ENCODE results near the gene PRR7.
A peak's percentile ranks its signal among the peaks of the same experiment; 100 is the strongest.

The PRR7 gene, protein sequence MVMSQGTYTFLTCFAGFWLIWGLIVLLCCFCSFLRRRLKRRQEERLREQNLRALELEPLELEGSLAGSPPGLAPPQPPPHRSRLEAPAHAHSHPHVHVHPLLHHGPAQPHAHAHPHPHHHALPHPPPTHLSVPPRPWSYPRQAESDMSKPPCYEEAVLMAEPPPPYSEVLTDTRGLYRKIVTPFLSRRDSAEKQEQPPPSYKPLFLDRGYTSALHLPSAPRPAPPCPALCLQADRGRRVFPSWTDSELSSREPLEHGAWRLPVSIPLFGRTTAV

DNA sequence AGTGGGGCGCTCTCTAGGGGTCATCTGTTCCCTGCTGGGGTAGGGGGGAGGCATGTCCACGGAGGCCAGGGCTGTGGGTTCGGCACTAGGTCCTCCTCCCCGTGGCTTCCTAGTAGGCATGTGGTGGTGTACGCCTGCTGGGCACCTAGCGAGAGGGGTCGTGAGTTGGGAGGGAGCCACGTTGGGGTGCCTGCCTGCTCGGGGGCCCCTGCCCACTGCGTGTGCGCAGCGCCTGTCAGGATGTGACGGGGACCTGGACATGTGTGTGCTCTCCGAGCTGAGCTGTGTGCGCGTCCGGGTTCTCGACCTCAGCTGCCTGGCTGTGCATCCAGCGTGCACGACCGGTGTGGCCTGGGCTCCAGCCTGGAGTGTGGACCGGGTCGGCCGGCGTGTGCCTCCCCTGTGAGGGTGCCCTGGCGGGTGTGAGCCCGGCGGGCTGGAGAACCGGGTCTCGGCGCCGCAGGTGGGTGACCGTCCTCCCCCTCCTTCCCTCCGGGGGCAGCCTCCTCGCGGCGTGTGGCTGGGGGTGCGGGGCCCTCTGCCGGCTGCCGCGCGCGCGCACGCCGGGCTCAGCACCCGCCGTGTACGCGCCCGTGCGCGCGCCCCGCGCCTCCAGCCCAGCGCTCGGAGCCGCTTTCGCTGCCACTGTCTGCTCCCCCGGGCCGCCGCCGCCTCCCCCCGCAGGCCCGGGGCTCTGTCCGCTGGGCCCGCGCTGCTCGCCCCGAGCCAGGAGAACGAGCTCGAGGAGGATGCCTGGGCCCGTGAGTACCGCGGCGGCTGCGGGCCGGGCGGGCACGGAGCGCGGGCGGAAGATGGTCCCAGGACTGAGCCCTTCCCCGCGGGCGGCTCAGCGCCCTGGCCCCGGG lies at the start of gene PRR7:
Gene PRR7, plus strand, starts transcription at position 615 of the 866 bp plus-strand sequence. CDS start 8,254 bp downstream, outside the sequence.
- Histone ChIP-seq H3K36me3 (ENCODE audit: control insufficient read depth in 1 of 2, insufficient read depth in 2 of 2, low read length in 2 of 2) (peaks cover 0 to 14% of the 10 kb centered on the region in 2 donors), H3K4me3 (ENCODE audit: low read depth in 1 of 2, low read length in 2 of 2) (peak within 1 kb of the TSS; percentile 23 to 70), H3K27ac (ENCODE audit: low read length) (no peak within 1 kb of the TSS), H3K4me1 (ENCODE audit: control insufficient read depth in 1 of 2, insufficient read depth in 2 of 2, low read length in 2 of 2) (peaks cover 4 to 24% of the 10 kb centered on the region in 2 donors), H3K9me3 (ENCODE audit: control insufficient read depth in 1 of 2, low read length in 2 of 2) (no peaks in the 10 kb centered on the region), H3K27me3 (ENCODE audit: low read depth, low read length) (peaks cover 10% of the 10 kb centered on the region)

DNA sequence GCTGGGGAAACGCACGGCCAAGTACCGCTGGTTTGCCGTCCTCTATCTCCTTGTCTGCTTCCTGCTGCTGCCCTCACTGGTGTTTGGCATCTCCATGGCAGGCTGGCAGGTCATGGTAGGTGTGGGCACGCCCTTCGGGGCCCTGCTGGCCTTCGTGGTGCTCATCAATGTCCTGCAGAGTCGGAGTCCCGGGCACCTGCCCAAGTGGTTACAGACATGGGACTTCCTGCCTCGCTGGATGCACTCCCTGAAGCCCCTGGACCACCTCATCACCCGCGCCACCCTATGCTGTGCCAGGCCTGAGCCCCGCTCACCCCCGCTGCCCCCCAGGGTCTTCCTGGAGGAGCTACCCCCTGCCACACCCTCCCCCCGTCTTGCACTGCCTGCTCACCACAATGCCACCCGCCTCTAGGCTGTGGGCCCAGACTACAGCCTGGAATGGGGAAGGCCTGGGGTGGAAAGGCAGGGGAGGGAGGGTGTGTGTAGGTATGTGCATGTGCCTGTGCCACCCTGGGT lies 48.7 kb upstream of the PRR7 start:
- H3K4me3 ChIP-seq (ENCODE audit: low read depth in 1 of 2, low read length in 2 of 2): no peak overlapping the region
- peaks cover 35% of the 10 kb centered on the region for H3K27me3 ChIP-seq (ENCODE audit: low read depth, low read length)
- no peaks in the 10 kb centered on the region for H3K9me3 ChIP-seq (ENCODE audit: control insufficient read depth in 1 of 2, low read length in 2 of 2)
- H3K36me3 ChIP-seq (ENCODE audit: control insufficient read depth in 1 of 2, insufficient read depth in 2 of 2, low read length in 2 of 2): no peaks in the 10 kb centered on the region
- H3K4me1 ChIP-seq (ENCODE audit: control insufficient read depth in 1 of 2, insufficient read depth in 2 of 2, low read length in 2 of 2): peaks cover under 1 to 21% of the 10 kb centered on the region in 2 donors
- H3K27ac ChIP-seq (ENCODE audit: low read length): no peak overlapping the region

DNA sequence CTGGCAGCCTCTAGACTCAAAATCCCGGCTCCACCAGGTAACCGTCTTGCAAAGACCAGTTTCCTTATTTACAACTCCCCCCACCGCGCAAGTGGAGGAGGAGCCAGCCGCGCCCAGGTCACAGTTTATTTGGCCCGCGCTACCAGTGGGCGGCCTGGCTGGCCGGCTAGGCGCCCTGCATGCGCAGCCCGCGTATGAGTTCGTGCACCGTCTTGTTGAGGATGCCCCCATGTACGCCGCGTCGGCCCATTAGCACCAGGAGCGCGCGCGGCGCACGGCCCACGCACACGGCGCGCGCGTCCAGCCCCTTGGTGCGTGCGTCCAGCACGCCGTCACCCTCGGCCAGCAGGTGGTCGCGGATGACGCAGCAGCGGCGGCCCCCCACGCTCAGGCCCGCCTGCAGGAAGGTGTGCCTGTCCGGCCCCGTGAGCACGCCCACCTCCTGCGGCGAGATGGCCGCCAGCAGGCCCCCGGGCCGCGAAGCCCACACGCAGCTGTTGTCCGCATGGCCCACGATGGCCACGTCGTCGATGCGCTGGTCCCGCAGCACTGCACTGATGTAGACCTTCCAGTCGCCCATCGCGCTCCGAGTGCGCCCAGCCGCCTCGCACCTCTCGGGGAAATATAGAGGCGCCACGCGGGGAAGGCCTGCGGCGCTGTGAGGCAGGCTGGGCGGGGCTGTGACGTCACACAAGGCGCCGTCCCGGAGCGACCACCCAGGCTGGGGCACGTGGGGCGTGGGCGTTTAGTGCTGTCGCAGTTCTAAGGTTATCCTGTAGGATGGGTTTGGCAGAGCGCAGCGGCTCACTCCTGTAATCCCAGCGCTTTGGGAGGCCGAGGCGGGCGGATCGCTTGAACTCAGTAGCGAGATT lies 46.4 kb upstream of the PRR7 start, which contains the start of gene PFN3:
Gene PFN3, minus strand, starts transcription at position 665 of the 872 bp plus-strand sequence. Its CDS starts 85 bp downstream, at position 580.
- no peak within 1 kb of the TSS for H3K4me3 ChIP-seq (ENCODE audit: low read depth in 1 of 2, low read length in 2 of 2)
- peaks cover 3 to 39% of the 10 kb centered on the region in 2 donors for H3K4me1 ChIP-seq (ENCODE audit: control insufficient read depth in 1 of 2, insufficient read depth in 2 of 2, low read length in 2 of 2)
- H3K27me3 ChIP-seq (ENCODE audit: low read depth, low read length): peaks cover 41% of the 10 kb centered on the region
- no peaks in the 10 kb centered on the region for H3K9me3 ChIP-seq (ENCODE audit: control insufficient read depth in 1 of 2, low read length in 2 of 2)
- peak within 1 kb of the TSS; percentile 67 for H3K27ac ChIP-seq (ENCODE audit: low read length)
- no peaks in the 10 kb centered on the region for H3K36me3 ChIP-seq (ENCODE audit: control insufficient read depth in 1 of 2, insufficient read depth in 2 of 2, low read length in 2 of 2)

DNA sequence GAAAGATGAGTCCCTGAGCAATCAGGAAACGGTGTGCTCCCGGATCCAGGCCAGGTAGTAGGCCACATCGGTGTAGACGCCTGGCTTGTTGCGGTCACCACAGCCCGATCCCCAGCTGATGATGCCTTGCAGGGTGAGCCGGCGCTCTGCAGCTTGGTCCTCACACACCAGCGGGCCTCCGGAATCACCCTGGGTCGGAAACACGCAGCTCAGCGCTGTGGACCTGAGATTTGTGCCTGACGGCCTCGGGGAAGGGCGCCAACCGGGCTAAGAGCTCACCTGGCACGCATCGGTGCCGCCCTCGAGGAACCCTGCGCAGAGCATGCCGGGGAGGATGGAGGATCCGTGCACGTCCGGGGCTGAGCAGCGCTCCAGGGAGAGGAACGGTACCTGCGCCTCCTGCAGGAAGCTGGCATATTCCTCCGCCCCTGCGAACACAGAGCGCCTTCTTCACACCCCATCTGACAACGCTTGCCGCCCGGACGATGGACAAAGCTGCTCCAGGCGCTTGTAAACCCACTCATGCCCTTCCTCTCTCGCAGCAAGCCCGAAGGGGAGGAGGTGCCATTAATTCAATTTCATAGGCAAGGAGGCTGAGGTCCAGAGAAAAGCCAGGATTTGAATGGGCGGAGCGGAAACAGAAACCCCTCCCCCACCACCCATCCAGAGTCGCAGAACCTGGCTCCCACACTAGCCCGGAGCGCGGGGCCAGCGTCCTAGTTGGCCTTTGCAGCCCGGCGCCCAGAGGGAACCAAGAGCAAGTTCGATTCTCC lies 44.2 kb upstream of the PRR7 start:
- Histone ChIP-seq H3K27me3 (ENCODE audit: low read depth, low read length) (peaks cover 41% of the 10 kb centered on the region), H3K4me3 (ENCODE audit: low read depth in 1 of 2, low read length in 2 of 2) (peak overlapping the region in 1 of 2 donors; percentile 48), H3K36me3 (ENCODE audit: control insufficient read depth in 1 of 2, insufficient read depth in 2 of 2, low read length in 2 of 2) (no peaks in the 10 kb centered on the region), H3K9me3 (ENCODE audit: control insufficient read depth in 1 of 2, low read length in 2 of 2) (no peaks in the 10 kb centered on the region), H3K4me1 (ENCODE audit: control insufficient read depth in 1 of 2, insufficient read depth in 2 of 2, low read length in 2 of 2) (peaks cover 3 to 39% of the 10 kb centered on the region in 2 donors), H3K27ac (ENCODE audit: low read length) (no peak overlapping the region)

DNA sequence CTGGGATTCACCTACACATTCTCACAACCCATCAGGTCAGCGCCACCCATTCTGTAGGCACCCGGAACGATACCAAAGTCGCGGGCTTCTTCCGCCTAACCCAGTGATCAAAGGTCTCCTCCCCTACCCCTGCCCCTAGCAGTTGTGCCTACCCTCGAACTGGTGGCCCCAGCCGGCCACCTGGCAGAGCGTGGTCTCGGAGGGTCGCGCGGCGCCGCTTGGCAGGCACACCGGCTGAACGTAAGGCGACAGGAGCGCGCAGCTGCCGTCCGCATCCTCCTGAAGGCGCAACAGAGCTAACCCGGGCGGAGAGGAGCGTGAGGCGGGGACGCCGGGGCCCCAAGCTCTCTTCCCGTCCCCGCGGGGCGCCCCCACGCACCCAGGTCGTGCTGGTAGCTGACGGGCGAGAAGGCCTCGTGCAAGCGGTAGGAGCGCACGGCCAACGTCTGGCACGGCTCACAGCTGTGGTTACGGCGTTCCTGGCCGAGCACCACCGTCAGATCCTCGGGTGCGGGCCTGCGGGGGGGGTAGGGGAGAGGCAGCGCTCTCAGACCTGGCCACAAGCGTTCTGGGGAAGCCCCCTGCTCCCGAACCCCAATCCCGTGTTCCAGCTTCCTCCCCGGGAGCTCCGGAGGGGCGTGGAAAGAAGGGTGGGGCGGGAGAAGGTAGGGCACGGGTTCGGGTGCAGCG lies 43.4 kb upstream of the PRR7 start:
- H3K27ac ChIP-seq (ENCODE audit: low read length): no peak overlapping the region
- H3K9me3 ChIP-seq (ENCODE audit: control insufficient read depth in 1 of 2, low read length in 2 of 2): no peaks in the 10 kb centered on the region
- H3K4me1 ChIP-seq (ENCODE audit: control insufficient read depth in 1 of 2, insufficient read depth in 2 of 2, low read length in 2 of 2): peaks cover 3 to 39% of the 10 kb centered on the region in 2 donors
- H3K36me3 ChIP-seq (ENCODE audit: control insufficient read depth in 1 of 2, insufficient read depth in 2 of 2, low read length in 2 of 2): no peaks in the 10 kb centered on the region
- peak overlapping the region; percentile 48 to 69 for H3K4me3 ChIP-seq (ENCODE audit: low read depth in 1 of 2, low read length in 2 of 2)
- peaks cover 41% of the 10 kb centered on the region for H3K27me3 ChIP-seq (ENCODE audit: low read depth, low read length)

DNA sequence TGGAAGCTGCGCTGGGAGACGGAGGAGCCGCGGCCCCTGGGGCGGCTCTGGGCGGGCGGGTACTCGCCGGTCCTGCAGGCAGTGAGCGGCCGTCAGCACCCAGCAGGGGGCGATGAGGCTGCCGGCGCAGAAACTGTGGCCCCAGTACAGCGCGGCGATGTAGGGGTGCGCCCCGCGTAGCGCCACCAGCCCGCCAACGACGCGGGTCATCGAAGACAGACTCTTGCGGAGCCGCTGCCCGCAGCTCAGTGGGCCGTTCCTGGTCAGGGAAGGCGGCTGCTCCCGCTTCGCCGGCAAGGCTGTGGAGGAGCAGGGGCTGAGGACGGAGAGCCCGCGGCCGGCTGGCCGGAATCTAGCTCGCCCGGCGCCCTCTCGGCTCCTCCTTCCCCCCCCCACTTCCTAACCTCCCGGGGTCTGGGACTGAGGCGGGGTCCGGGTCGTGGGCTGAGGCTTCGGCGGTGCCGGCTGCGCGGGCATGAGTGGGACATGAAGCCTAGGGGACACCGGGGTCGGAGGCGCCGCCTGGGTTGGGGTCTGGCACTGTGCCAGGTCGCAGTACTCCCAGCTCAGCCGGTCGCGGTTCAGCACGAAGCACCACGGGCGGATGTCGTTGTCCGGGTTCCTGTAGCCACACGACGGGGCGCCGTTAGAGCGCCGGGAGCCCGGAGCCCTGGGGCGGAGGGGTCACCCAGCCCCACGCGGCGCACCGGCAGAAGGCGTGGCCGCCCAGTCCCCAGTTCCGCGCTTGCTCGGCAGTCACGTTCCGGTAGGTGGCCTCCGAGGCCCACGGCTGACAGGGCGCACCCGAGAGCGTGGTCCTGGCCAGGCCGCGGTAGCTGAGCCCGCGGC lies 42.6 kb upstream of the PRR7 start:
- H3K4me3 ChIP-seq (ENCODE audit: low read depth in 1 of 2, low read length in 2 of 2): peak overlapping the region; percentile 48 to 69
- peaks cover 3 to 39% of the 10 kb centered on the region in 2 donors for H3K4me1 ChIP-seq (ENCODE audit: control insufficient read depth in 1 of 2, insufficient read depth in 2 of 2, low read length in 2 of 2)
- H3K9me3 ChIP-seq (ENCODE audit: control insufficient read depth in 1 of 2, low read length in 2 of 2): no peaks in the 10 kb centered on the region
- no peaks in the 10 kb centered on the region for H3K36me3 ChIP-seq (ENCODE audit: control insufficient read depth in 1 of 2, insufficient read depth in 2 of 2, low read length in 2 of 2)
- peaks cover 41% of the 10 kb centered on the region for H3K27me3 ChIP-seq (ENCODE audit: low read depth, low read length)
- H3K27ac ChIP-seq (ENCODE audit: low read length): no peak overlapping the region

DNA sequence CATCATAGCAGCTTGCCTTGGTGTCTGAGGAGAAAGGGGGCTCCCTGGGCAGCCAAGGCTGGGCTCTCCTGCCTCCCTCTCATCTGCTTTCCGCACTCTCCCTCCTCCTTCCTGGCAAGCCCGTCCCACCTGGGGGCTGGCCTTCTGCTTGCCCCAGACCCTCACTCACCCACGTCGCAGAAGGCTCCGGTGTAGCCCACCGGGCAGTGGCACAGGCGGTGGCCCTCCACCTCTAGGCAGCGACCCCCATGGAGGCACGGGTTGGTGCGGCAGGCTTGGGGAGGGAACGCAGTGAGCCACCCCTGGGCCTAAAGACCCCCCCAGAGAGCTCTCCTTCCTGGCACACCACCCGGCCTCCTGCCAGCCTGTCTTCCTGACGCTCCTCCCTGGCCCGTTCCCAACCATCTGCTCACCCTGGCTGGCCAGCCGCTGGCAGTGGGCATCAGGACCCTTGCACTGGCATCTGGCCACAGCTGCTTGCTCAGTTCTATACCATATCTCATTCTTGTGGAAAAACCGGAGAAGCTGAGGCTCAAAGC lies 41.9 kb upstream of the PRR7 start:
- H3K27me3 ChIP-seq (ENCODE audit: low read depth, low read length): peaks cover 37% of the 10 kb centered on the region
- no peaks in the 10 kb centered on the region for H3K36me3 ChIP-seq (ENCODE audit: control insufficient read depth in 1 of 2, insufficient read depth in 2 of 2, low read length in 2 of 2)
- peak overlapping the region; percentile 48 to 69 for H3K4me3 ChIP-seq (ENCODE audit: low read depth in 1 of 2, low read length in 2 of 2)
- no peak overlapping the region for H3K27ac ChIP-seq (ENCODE audit: low read length)
- H3K9me3 ChIP-seq (ENCODE audit: control insufficient read depth in 1 of 2, low read length in 2 of 2): no peaks in the 10 kb centered on the region
- H3K4me1 ChIP-seq (ENCODE audit: control insufficient read depth in 1 of 2, insufficient read depth in 2 of 2, low read length in 2 of 2): peaks cover 3 to 38% of the 10 kb centered on the region in 2 donors

DNA sequence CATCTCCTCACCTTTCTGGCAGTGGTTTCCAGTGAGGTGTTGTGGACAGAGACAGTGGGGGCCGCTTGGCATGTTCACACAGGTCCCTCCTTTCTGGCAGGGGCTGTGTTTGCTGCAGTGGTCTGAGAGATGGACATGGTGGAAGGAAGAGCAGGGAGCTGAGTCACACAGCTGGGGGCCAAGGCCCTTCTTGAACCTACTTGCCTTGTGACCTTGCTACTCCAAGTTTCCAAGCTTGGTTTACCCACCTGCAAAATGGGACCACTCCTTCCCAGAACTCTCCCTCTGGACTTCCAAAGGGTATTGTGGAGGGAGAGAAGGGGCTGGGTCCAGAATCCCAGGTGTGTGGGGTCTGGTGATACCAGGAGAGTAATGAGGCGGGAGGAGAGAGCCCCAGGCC lies 41.3 kb upstream of the PRR7 start:
- H3K36me3 ChIP-seq (ENCODE audit: control insufficient read depth in 1 of 2, insufficient read depth in 2 of 2, low read length in 2 of 2): no peaks in the 10 kb centered on the region
- H3K27ac ChIP-seq (ENCODE audit: low read length): no peak overlapping the region
- H3K4me3 ChIP-seq (ENCODE audit: low read depth in 1 of 2, low read length in 2 of 2): no peak overlapping the region
- H3K9me3 ChIP-seq (ENCODE audit: control insufficient read depth in 1 of 2, low read length in 2 of 2): no peaks in the 10 kb centered on the region
- H3K4me1 ChIP-seq (ENCODE audit: control insufficient read depth in 1 of 2, insufficient read depth in 2 of 2, low read length in 2 of 2): peaks cover 3 to 32% of the 10 kb centered on the region in 2 donors
- peaks cover 31% of the 10 kb centered on the region for H3K27me3 ChIP-seq (ENCODE audit: low read depth, low read length)

DNA sequence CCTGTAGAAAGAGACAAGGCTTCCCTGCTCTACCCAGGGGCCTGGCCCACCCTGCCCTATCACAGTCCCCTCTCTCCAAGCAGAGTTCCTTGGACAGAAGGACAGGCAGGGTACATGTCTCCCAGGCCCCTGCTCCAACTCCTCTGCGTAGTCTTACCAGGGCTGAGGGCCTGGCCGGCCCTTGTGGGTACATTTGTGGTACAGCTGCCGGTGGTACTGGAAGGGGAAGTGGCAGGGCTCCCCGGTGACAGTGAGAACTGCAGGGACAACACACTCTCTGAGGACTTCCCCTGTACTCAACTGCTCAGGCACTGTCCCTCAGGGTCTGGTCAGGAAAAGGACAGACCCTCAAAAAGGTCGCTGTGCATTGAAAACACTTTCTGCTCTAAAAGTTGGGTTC lies 40.8 kb upstream of the PRR7 start:
- Histone ChIP-seq H3K4me1 (ENCODE audit: control insufficient read depth in 1 of 2, insufficient read depth in 2 of 2, low read length in 2 of 2) (peaks cover 3 to 28% of the 10 kb centered on the region in 2 donors), H3K9me3 (ENCODE audit: control insufficient read depth in 1 of 2, low read length in 2 of 2) (no peaks in the 10 kb centered on the region), H3K4me3 (ENCODE audit: low read depth in 1 of 2, low read length in 2 of 2) (no peak overlapping the region), H3K36me3 (ENCODE audit: control insufficient read depth in 1 of 2, insufficient read depth in 2 of 2, low read length in 2 of 2) (no peaks in the 10 kb centered on the region), H3K27ac (ENCODE audit: low read length) (no peak overlapping the region), H3K27me3 (ENCODE audit: low read depth, low read length) (peaks cover 27% of the 10 kb centered on the region)
